ENCODE results near the gene CCDC28A.

The CCDC28A gene

DNA sequence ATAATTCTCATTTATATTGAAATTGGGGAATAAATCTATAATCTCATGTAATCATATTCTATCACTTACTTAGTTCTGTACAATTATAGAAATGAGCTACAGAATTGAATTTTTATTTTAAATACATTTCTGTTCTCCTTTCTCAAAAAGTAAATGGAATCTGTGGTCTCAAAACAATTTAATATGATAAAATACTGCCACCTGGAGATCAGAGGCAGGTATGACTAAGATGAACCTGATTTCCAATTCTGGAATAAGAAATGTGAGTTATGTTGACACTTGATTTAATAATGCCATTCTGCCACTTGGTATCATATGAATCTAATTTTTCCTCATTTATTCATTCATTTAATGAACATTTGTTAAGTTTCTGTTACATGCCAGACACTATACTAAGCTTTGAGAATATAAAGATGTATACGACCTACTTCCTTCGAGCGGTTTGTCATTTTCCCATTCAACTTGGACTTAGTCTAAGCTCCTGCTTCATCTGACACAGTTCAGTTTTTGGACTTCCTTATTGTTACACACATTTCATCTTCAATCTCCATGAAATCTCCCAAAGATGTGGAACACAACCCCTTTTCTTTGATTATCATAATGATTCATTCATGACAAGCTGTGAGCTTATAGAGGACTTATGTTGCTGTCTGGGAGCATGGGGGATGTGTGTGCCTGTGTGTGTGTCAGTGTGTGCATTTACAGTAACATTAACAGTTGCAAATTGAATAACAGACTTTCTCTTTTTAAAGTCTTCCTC lies 7.5 kb upstream of the CCDC28A start:
- Mint-ChIP-seq H3K27me3 (ENCODE audit: low read depth, poor library complexity) (peaks cover 8% of the 10 kb centered on the region), H3K4me1 (no peaks in the 10 kb centered on the region), H3K36me3 (ENCODE audit: low read depth) (no peaks in the 10 kb centered on the region), H3K4me3 (no peak overlapping the region), H3K27ac (no peak overlapping the region), H3K9me3 (no peaks in the 10 kb centered on the region)
- no peak for DNase-seq
- TF ChIP-seq, protein P1, sequence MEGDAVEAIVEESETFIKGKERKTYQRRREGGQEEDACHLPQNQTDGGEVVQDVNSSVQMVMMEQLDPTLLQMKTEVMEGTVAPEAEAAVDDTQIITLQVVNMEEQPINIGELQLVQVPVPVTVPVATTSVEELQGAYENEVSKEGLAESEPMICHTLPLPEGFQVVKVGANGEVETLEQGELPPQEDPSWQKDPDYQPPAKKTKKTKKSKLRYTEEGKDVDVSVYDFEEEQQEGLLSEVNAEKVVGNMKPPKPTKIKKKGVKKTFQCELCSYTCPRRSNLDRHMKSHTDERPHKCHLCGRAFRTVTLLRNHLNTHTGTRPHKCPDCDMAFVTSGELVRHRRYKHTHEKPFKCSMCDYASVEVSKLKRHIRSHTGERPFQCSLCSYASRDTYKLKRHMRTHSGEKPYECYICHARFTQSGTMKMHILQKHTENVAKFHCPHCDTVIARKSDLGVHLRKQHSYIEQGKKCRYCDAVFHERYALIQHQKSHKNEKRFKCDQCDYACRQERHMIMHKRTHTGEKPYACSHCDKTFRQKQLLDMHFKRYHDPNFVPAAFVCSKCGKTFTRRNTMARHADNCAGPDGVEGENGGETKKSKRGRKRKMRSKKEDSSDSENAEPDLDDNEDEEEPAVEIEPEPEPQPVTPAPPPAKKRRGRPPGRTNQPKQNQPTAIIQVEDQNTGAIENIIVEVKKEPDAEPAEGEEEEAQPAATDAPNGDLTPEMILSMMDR (IDR thresholded peaks at IDR 0.05), result peak; percentile 73

DNA sequence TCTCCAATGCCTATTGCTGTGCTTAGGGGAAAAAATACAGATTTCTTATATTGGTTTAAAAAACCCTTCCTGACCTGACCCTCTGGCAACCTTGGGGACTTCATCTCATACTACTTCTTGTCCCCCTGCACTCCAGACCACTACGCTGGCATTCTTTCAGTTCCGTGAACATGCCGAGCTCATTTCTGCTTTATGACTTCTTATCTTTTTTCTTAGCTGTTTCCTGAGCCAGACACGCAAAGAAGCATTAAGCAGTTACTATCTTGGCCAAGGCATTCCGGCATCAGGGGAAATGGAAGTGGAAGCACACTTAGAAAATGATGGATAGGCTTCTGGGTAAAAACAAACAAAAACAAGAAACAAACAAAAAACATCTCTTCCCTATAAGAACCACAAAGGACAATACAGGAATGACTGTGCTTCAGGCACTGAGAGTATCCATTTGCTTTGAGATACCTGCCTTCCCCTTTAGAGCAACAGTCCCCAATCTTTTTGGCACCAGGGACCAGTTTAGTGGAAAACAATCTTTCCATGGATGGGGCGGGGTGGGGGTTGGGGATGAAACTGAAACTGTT lies 4.4 kb upstream of the CCDC28A start:
- no peak for DNase-seq
- peaks cover 20% of the 10 kb centered on the region for H3K4me1 Mint-ChIP-seq
- peaks cover 8% of the 10 kb centered on the region for H3K27me3 Mint-ChIP-seq (ENCODE audit: low read depth, poor library complexity)
- TF ChIP-seq, protein P1 (IDR thresholded peaks at IDR 0.05), result no peak
- H3K4me3 Mint-ChIP-seq, result no peak overlapping the region
- no peak overlapping the region for H3K27ac Mint-ChIP-seq
- H3K9me3 Mint-ChIP-seq, result no peaks in the 10 kb centered on the region
- H3K36me3 Mint-ChIP-seq (ENCODE audit: low read depth), result no peaks in the 10 kb centered on the region

GRCh38 chr6:138772596-138773176 lies 883 bp upstream of the CCDC28A start:
- peaks cover 4% of the 10 kb centered on the region for H3K36me3 Mint-ChIP-seq (ENCODE audit: low read depth)
- H3K4me1 Mint-ChIP-seq, result peaks cover 25% of the 10 kb centered on the region
- H3K9me3 Mint-ChIP-seq, result no peaks in the 10 kb centered on the region
- DNase-seq, result no peak
- H3K4me3 Mint-ChIP-seq, result peak overlapping the region; percentile 100
- peak overlapping the region; percentile 100 for H3K27ac Mint-ChIP-seq
- TF ChIP-seq, protein P1 (IDR thresholded peaks at IDR 0.05), result no peak
- H3K27me3 Mint-ChIP-seq (ENCODE audit: low read depth, poor library complexity), result peaks cover 4% of the 10 kb centered on the region

DNA sequence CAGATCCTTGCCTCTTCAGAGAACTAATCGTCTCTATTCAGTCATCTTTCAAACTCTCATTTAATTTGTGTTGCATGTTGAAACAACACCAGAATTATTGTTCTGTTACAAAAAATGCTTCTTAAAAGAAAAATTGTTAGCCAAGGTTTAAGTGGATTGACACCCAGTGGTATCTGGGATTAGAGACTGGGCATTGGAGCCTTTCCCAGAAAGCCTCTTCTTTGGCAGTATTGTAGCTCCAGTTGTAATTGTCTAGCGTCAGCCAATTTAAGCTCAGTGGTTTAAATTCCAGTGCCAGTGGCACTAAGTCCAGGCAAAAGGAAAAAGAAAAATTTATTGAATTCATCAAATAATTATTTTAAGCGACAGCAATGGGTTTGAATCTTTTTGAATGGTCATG lies 801 bp downstream of the CCDC28A start:
- H3K27ac Mint-ChIP-seq, result peak overlapping the region; percentile 100
- peaks cover 25% of the 10 kb centered on the region for H3K4me1 Mint-ChIP-seq
- TF ChIP-seq, protein P1 (IDR thresholded peaks at IDR 0.05), result no peak
- DNase-seq, result no peak
- no peaks in the 10 kb centered on the region for H3K27me3 Mint-ChIP-seq (ENCODE audit: low read depth, poor library complexity)
- no peaks in the 10 kb centered on the region for H3K9me3 Mint-ChIP-seq
- H3K4me3 Mint-ChIP-seq, result peak overlapping the region; percentile 100
- peaks cover 4% of the 10 kb centered on the region for H3K36me3 Mint-ChIP-seq (ENCODE audit: low read depth)

GRCh38 chr6:138776659-138777058 lies 3.1 kb downstream of the CCDC28A start:
- H3K27ac Mint-ChIP-seq, result no peak overlapping the region
- no peak overlapping the region for H3K4me3 Mint-ChIP-seq
- TF ChIP-seq, protein P1 (IDR thresholded peaks at IDR 0.05), result no peak
- no peaks in the 10 kb centered on the region for H3K27me3 Mint-ChIP-seq (ENCODE audit: low read depth, poor library complexity)
- no peaks in the 10 kb centered on the region for H3K9me3 Mint-ChIP-seq
- DNase-seq, result no peak
- H3K36me3 Mint-ChIP-seq (ENCODE audit: low read depth), result peaks cover 9% of the 10 kb centered on the region
- peaks cover 25% of the 10 kb centered on the region for H3K4me1 Mint-ChIP-seq

Measured in nephron progenitor cell (in vitro differentiated cells).